NCI-H2171 treated with DMSO at 0.1 percent for 48 hours (cell line): Measurements from ENCODE around the gene CDK8.
"Not testable (repeated sequence)": the region's sequence is repeated elsewhere in the genome, so short reads cannot be mapped to it uniquely, and the experiment has no call there.

Experiments used
- DNase-seq: peaks from one replicate; lab custom pipeline; 2025; lab: John Stamatoyannopoulos, UW

The CDK8 gene

GRCh38 chr13:26316095-26316494 is 62.2 kb downstream of the CDK8 start:
- DNase-seq, result not testable (repeated sequence)

GRCh38 chr13:26320766-26321165 is 66.8 kb downstream of the CDK8 start:
- DNase-seq, result no peak

- DNase-seq, result no peak
Measured at GRCh38 chr13:26323127-26323526, 69.2 kb downstream of the CDK8 start.

GRCh38 chr13:26323764-26324163 is 69.8 kb downstream of the CDK8 start:
- no peak for DNase-seq

- no peak for DNase-seq
Measured at GRCh38 chr13:26324294-26324693, 70.4 kb downstream of the CDK8 start.

GRCh38 chr13:26324867-26325266 is 70.9 kb downstream of the CDK8 start:
- DNase-seq, result no peak

- DNase-seq, result no peak
Measured at GRCh38 chr13:26325876-26326275, 71.9 kb downstream of the CDK8 start.

GRCh38 chr13:26326562-26326961 is 72.6 kb downstream of the CDK8 start:
- DNase-seq, result no peak

GRCh38 chr13:26327940-26328725 is 74.2 kb downstream of the CDK8 start:
- no peak for DNase-seq

GRCh38 chr13:26335158-26335557 is 81.2 kb downstream of the CDK8 start:
- DNase-seq, result no peak

- no peak for DNase-seq
Measured at GRCh38 chr13:26340807-26341206, 86.9 kb downstream of the CDK8 start.

GRCh38 chr13:26342898-26343297 is 89.0 kb downstream of the CDK8 start:
- no peak for DNase-seq

- DNase-seq, result no peak
Measured at GRCh38 chr13:26343816-26344215, 89.9 kb downstream of the CDK8 start.

GRCh38 chr13:26344980-26345379 is 91.1 kb downstream of the CDK8 start:
- DNase-seq, result no peak

GRCh38 chr13:26348966-26349365 is 95.0 kb downstream of the CDK8 start:
- no peak for DNase-seq

- no peak for DNase-seq
Measured at GRCh38 chr13:26362261-26362660, 108.3 kb downstream of the CDK8 start.

GRCh38 chr13:26370553-26370952 is 116.6 kb downstream of the CDK8 start:
- DNase-seq, result no peak

- no peak for DNase-seq
Measured at GRCh38 chr13:26372747-26373146, 118.8 kb downstream of the CDK8 start.

GRCh38 chr13:26376430-26376829 is 122.5 kb downstream of the CDK8 start:
- DNase-seq, result no peak

GRCh38 chr13:26377038-26377437 is 123.1 kb downstream of the CDK8 start:
- DNase-seq, result no peak

- no peak for DNase-seq
Measured at GRCh38 chr13:26378116-26378515, 124.2 kb downstream of the CDK8 start.

GRCh38 chr13:26379831-26380230 is 125.9 kb downstream of the CDK8 start:
- DNase-seq, result no peak

GRCh38 chr13:26380930-26381329 is 127.0 kb downstream of the CDK8 start:
- DNase-seq, result no peak

GRCh38 chr13:26382366-26382765 is 128.4 kb downstream of the CDK8 start:
- DNase-seq, result no peak
